ENCODE measurements around the gene CPNE9.

Gene CPNE9

GRCh38 chr3:9754678-9755077 is 51.0 kb downstream of the CPNE9 start:
- intact Hi-C loops (cut with DNase I; ENCODE audit: low total_unique reads) = no loop called here
- TF ChIP-seq, protein P1, sequence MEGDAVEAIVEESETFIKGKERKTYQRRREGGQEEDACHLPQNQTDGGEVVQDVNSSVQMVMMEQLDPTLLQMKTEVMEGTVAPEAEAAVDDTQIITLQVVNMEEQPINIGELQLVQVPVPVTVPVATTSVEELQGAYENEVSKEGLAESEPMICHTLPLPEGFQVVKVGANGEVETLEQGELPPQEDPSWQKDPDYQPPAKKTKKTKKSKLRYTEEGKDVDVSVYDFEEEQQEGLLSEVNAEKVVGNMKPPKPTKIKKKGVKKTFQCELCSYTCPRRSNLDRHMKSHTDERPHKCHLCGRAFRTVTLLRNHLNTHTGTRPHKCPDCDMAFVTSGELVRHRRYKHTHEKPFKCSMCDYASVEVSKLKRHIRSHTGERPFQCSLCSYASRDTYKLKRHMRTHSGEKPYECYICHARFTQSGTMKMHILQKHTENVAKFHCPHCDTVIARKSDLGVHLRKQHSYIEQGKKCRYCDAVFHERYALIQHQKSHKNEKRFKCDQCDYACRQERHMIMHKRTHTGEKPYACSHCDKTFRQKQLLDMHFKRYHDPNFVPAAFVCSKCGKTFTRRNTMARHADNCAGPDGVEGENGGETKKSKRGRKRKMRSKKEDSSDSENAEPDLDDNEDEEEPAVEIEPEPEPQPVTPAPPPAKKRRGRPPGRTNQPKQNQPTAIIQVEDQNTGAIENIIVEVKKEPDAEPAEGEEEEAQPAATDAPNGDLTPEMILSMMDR (IDR thresholded peaks at IDR 0.05) = no peak
- H3K36me3 ChIP-seq = peaks cover 27 to 81% (median 55%) of the 10 kb centered on the region in 3 donors

GRCh38 chr3:9757427-9757826 is 53.8 kb downstream of the CPNE9 start:
- Histone ChIP-seq H3K4me1 (peaks cover 0 to 6% (median 0%) of the 10 kb centered on the region in 4 donors), H3K27ac (no peak overlapping the region), H3K4me3 (no peak overlapping the region), H3K27me3 (no peaks in the 10 kb centered on the region), H3K9me3 (no peaks in the 10 kb centered on the region), H3K36me3 (peaks cover 43 to 94% (median 76%) of the 10 kb centered on the region in 3 donors)
- intact Hi-C loops (cut with DNase I; ENCODE audit: low total_unique reads) = no loop called here
- TF ChIP-seq, protein P1 (IDR thresholded peaks at IDR 0.05) = no peak
- DNase-seq = no peak

More at GRCh38 chr3:9754678-9755077, 51.0 kb downstream of the CPNE9 start:
- H3K27me3 ChIP-seq = no peaks in the 10 kb centered on the region
- DNase-seq = no peak
- H3K27ac ChIP-seq = peak overlapping the region; percentile 9 to 10
- H3K9me3 ChIP-seq = no peaks in the 10 kb centered on the region
- no peak overlapping the region for H3K4me3 ChIP-seq
- peaks cover 0 to 20% (median 19%) of the 10 kb centered on the region in 4 donors for H3K4me1 ChIP-seq

- Histone ChIP-seq H3K4me1 (no peaks in the 10 kb centered on the region), H3K27me3 (no peaks in the 10 kb centered on the region), H3K9me3 (no peaks in the 10 kb centered on the region), H3K27ac (no peak overlapping the region), H3K36me3 (peaks cover 33 to 89% (median 82%) of the 10 kb centered on the region in 3 donors), H3K4me3 (no peak overlapping the region)
- TF ChIP-seq, protein P1 (IDR thresholded peaks at IDR 0.05) = no peak
- DNase-seq = no peak
- intact Hi-C loops (cut with DNase I; ENCODE audit: low total_unique reads) = no loop called here
These were observed 57.3 kb downstream of the CPNE9 start for GRCh38 chr3:9760779-9761505.

DNA sequence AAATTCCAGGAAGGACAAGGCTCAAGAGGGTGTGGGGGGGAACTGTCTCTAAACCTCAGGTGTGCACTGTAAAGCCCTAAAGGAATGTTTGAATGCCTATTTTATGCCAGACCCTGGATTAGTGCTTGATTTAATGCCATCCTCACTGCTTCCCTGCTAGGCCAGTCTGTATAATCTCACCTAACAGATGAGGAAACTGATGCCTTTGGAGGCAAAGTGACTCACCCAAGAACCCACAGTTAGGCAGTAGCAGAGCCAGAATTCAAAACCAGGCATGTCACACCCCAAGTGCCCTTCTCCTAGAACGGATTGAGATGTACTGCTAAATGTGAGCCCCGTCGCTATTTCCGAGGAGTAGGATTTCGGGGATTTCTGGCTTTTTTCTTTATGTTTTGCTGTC is 58.3 kb downstream of the CPNE9 start:
- Histone ChIP-seq H3K27me3 (no peaks in the 10 kb centered on the region), H3K27ac (no peak overlapping the region), H3K4me1 (no peaks in the 10 kb centered on the region), H3K9me3 (no peaks in the 10 kb centered on the region), H3K36me3 (peaks cover 23 to 82% (median 73%) of the 10 kb centered on the region in 3 donors), H3K4me3 (no peak overlapping the region)
- DNase-seq = no peak
- TF ChIP-seq, protein P1 (IDR thresholded peaks at IDR 0.05) = no peak
- intact Hi-C loops (cut with DNase I; ENCODE audit: low total_unique reads) = no loop called here

- no peaks in the 10 kb centered on the region for H3K9me3 ChIP-seq
- no peak overlapping the region for H3K4me3 ChIP-seq
- DNase-seq = no peak
- H3K36me3 ChIP-seq = peaks cover 16 to 73% (median 63%) of the 10 kb centered on the region in 3 donors
- TF ChIP-seq, protein P1 (IDR thresholded peaks at IDR 0.05) = no peak
- H3K27me3 ChIP-seq = no peaks in the 10 kb centered on the region
- intact Hi-C loops (cut with DNase I; ENCODE audit: low total_unique reads) = no loop called here
- peaks cover 0 to 9% (median under 1%) of the 10 kb centered on the region in 4 donors for H3K4me1 ChIP-seq
- H3K27ac ChIP-seq = no peak overlapping the region
These were observed 59.2 kb downstream of the CPNE9 start for GRCh38 chr3:9762871-9763270.

Data from tibial artery (tissue), 4 donors.